Stimulated activated CD4-positive, alpha-beta T cell treated with anti-CD3 and anti-CD28 coated beads, TNF-alpha, amount 100 ng/mL, for 1 hour (primary cell): ENCODE results near the gene NTF3.

Source experiments
- DNase-seq, 3 donors: peaks; one replicate each; pipeline ENCODE4 v3.0.0-alpha.2; 2020; ENCODE audit warnings: low read depth in 3 of 3, low spot score in 1 of 3

Gene NTF3

DNA sequence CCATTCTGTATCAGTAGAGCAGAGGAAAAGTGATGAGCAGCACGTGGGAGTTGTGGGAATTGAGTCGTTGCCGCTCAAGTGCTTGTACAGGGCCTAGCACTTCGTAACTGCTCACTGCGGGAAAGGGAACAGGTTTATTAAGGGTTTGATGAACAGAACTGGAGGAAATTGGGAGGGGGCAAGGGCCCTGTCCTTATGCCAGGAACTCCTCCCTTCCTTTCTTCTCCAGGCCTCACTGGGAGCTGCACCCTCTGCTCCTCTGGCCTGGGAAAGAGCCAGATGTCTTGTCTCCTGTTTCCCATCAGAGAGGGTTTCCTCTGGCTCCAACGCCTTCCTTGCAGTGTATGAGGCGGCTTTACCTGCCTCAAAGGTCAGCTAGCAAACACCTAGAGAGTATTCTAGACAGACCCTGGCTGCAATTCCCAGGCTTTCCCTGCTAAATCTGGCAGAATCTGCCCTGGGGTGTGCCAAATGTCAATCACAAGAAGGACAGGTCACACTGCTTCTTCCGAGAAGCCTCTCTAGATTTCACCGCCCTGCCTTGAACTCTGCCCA, 78.4 kb downstream of the NTF3 start:
- no peak for DNase-seq

DNA sequence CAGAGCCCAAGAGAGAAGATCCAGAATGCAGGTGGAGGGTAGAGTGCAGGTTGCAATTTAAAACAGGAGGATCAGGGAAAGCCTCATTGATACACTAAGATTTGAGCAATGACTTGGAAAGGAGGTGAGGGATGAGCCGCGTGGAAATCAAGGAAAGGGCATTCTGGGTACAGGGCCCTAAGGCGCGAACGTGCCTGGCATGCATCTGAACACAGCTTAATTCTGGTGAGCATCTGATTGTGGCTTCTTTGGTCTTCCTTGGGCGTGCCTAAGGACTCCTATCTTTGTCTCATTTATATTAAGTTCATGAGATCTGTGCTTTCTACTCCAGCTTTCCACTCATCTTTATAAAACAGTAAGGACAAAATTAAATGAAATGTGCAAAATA, 79.3 kb downstream of the NTF3 start:
- no peak for DNase-seq

DNA sequence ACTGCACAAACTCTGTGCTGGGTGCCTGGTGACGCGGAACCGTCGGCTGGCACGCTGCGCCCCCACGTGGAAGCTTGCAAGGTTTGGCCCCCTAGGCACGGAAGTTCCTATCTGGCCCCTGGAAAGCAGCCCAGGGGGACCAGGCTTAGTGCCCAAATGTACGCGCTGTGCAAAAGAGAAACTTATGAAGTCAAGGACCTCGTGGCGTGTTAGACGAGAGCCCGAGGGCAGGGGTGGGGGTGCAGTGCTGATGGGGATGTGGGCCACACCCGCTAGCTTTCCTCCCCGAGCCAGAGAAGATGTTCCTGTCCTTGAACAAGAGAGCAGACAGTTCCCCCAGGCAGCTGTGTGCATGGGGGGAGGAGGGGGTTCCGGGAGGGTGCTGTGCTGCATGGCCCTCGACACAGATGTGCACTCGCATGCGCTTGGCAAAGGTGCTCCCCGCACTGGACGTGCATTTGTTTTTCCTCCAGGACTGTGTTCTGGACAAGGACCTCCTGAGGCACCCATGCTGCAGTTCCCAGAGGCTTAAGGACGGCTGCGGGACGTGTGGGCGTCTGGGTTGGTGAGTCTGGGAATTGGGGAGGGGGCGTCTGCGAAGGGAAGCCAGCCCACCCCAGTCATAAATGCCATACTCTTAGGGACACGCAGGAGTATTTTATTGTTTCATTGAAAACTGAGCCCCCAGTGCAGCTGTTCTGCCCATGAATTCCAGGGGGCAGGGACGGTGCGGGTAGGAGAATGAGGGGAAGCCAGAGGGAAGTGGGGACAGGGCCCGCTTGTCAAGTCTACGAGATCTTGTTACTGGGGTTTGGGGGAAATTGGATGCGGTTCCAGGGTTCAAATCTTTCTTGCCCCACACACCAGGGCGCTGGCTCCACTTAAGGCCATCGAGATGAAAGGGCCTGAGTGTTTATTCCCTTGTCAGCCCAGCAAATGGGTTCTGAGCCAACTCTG, 80.0 kb downstream of the NTF3 start:
- DNase-seq = no peak

DNA sequence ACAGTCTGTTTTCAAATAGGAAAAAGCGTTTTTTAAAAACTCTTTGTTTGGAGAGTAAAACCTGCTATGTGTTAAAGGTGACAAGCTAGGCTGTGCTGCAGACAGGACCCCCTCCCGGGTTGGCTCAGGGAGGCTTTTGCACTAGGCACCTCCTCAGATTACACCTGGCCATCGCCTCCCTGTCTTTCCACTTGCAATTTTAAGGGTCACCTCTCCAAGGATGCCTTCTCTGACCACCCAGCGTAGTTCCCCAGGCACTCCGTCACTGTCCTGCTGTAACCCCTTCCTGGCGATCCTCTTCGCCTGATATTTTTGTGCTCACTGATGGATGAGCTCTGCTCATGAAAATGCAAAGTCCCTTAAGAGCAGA, 80.7 kb downstream of the NTF3 start:
- DNase-seq = no peak

DNA sequence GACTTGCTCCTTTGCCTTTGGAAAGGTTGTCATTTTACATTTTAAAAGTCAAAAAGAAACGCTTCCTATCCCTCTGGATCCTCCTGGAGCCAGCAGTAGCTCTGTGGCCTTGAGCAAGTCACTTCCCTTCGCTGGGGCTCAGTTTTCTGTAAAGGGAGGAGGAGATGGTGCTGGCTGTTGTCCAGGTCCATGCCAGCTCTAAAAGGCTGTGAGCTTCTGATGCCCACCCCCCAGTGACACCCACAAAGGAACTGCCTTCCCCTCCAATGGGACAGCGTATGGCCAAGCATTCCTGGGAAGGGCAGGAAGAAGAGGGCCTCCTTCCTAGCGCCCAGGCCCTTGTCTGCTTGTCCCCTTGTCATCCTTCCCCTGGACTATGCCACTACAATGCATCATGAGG, 81.5 kb downstream of the NTF3 start:
- no peak for DNase-seq

DNA sequence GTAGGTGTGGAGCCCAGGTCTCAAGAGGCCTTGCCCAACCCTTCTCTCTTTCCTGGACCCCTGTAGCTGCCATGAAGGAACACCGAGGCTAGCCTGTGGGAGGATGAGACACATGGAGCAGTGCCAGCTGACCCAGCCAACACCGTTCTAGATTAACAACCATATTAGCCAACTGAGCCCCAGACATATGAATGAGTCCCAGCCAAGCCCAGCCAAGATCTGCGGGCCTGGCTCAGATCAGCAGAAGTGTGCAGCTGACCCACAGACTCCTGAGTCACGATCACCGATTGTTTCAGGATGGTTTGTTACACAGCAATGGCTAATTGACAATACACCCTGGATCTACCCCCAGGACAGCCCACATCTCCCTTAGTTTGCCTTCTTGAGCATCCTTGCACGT, 82.1 kb downstream of the NTF3 start:
- DNase-seq = no peak

DNA sequence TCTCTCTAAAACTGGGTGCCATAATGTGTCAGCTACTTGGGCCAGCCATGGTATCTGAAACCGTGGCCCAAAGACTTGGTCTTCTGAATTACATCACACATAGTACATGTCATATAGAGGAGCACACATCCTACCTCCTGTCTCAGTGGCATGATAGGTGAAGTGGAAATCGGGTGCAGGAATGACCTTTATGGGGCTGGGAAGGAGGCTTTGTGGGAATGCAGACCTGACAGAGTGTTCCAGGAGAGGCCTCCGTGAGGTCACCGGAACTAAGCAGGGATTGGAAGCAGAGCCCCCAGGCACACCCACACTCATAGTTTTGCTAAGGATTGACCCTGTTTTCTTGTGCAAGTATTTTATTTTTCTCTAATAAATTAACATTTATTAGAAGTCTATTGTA, 82.6 kb downstream of the NTF3 start:
- no peak for DNase-seq

DNA sequence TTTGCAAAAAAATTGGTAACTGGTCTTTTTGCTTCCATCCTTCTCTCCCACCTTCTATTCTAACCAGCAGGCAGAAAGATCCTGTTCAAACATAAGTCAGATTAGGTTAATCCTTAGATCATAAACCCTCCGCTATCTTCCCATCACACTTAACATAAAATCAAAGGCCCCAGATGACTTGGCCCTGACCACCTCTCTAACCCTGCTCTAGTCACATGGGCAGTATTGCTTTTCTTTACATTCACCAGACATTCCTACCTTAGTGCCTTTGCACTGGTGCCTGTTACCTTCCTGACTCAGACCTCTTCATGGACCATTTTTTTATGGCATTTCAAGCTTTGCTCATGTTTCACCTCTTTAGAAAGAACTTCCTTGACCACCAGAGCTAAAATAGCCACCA, 83.5 kb downstream of the NTF3 start:
- DNase-seq = no peak

DNA sequence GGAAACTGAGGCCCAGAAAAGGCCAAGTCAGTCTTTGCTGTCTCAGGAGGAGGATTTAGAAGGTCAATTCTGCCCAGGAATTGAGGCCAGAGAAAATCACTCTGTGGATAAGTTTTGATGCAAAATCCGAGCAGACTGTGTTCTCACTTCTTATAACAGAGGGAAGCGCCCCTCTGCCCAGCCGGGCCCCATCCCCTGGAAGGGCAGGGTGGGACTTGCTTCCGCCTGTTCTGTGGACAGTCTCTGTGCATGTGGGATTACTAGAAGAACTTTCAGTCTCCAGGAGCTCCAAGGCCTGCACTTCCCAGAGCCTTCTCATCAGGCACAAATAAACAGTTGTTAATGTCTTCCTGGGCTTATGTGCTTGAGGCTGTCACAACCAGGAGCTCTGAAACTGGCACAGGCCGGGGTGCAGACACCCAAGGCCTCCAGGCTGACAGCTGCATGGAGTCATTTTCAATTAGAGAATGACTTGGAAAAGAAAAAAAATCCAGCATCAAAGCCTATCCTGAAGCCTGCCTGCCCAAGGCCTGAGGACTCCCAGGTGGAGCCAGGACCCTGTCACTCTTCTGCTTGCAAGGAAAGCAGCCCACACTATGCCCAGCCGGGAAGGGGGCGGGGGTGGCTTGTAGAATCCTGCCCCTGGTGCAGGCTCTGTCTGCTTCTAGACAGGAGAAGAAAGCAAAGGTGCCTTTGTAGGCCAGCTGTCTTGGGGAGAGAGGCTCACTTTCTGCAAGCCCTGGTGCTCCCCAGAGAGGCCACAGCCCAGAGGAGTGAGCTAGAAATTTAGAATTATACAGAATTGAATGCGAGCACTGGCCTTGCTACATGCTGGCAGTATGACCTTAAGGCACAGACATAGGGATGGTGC, 84.7 kb downstream of the NTF3 start:
- no peak for DNase-seq

DNA sequence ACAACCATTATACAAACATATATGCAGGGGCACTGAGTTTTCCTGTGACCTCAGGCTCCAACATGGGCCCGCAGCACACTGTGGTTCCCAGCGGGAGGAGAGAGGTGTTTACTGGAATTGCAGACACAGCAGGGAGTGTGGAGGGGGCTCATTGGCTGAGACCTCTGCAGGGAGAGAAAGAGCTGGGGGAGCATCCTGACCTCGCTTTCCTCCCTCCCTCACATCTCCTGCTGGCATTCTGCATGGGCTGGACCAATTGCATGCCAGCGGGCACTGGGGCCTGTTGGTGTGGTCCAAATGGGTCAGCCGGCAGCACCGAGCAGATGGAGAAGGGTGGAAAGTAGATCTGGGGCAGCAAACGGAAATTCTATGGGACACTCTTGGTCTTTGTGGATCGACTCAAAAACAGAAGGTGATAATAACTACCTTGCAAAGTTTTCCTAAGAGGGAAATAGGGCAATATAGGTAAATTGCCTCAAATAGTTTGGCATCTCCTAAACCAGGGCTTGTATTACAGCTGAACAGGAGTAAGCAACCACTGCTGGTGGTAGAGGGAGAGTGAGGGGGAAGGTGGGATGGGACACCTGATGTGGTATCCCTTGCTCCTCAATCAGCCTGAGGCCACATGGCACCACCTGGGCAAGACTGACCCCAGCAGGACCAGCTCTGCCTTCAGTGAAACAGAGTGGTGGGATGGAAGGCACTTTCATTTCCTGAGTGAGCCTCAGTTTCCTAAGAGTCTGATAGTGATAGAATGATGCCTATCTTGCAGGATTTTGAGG, 86.9 kb downstream of the NTF3 start:
- DNase-seq = no peak

DNA sequence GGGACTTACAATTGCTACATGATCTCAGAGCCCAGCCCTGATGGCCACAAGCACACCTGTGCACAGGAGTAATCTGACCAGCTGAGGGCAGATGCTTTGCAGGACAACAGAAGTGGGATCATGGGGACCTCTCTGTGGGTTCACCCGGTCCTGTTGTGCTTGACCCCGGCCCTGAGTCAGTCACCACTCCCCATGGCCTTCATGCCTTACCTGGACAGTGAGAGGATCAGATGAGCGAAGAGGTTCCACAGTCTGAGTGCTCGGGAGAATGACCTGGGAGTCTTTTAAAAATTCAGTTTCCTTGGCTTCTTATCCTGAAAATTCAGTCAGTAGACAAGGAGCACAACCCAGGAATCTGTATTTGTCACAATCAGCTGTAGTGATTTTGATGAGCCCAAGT, 88.1 kb downstream of the NTF3 start:
- DNase-seq = no peak

DNA sequence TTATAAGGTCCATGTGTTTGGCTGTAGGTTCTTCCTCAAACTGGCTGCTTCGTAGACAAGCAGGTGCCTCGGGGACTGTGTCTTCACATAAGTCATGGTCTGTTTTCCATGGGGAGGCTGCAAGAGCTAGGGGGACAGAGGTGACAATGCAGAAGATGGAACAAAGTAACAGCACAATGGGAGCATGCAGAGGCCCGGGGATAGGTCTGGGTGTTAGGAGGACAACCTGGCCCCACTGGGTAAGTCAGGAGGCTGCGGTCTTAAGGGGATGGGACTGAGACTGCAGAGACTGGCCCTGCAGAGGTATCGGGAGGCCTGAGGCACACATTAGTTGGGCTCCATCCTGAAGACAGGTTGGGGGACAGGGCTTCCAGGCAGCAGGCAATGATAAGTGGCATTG, 88.9 kb downstream of the NTF3 start:
- DNase-seq = no peak

DNA sequence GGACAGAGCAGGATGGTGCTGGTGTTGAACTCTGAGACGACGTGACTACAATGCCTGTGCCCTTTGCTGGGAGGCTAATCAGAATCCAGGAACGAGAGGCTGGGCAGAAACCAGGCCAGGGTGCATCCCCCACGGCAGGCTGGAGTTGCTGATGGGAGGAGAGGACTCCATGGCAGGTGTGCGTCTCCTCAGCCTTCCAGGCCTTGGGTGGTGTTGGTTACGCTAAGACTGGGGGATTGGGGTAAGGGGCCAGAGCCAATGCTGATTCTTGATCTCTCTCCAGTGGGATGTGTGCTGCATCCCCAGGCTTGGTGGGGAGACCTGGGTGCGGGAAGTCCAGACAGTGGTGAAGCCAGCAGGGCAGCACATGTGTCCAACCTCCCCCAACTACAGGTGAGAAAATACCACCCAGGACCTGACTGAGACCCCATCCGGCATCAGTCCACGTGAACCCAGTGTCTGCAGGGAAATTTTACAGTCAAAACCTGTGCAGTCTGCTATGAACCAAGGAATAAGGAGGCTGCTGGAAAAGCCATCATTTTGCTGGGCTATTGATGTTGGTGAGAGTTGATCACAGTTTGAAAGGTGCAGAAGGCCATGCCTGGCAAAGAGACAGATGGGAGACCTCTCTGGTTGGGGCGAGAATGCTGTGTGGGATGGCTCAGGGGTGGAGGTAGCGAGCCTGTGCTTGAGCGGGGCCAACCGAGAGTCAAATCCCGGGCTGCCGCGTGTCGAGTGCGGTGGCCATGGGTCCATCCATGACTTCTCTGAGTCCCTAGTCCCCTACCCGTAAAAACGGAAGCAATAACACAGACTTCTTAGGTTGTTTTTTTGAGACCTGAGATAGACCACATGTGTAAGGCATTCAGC, 89.8 kb downstream of the NTF3 start:
- DNase-seq = no peak

DNA sequence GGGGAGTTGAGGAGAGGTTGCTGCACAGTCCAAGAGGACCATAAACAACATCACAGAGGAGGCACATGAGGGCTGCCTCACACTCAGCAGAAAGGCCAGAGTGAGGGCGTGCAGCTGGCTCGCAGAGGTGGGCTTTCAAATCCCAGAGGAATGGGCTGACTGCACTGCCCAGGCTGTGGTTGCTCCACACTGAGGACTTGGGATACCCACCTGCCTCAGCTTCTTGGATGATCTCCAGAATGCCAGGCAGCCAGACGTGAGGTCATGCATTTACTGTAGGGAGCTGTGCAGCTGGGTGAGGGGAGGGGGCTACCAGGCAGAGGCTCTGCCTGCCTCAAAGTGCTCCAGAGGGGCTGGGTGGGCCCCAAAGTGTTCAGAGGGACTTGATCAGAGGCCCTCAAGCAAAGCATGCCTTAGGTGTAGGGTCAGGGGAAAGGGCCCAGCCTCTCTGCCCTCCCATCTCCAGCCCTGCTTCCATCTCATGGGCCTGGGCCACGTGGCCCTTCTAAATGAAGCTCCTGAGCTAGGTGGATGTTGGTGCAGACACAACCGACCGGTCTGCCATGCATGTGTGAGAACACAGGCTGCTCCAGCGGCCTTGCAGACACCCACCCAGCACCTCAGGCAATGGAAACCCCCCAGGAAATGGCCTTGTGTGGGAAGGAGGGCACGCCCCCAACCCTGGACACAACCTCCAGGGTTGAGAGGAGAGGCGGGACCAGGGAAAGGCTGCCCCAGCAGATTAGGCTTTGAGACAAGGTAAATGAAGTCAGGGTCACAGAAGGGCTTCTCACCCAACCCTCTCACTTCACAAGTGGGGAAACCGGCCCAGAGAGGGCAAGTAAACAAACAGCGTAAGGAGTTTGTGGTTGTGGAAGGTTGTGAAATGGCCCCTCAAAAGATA, 90.8 kb downstream of the NTF3 start:
- DNase-seq = no peak

DNA sequence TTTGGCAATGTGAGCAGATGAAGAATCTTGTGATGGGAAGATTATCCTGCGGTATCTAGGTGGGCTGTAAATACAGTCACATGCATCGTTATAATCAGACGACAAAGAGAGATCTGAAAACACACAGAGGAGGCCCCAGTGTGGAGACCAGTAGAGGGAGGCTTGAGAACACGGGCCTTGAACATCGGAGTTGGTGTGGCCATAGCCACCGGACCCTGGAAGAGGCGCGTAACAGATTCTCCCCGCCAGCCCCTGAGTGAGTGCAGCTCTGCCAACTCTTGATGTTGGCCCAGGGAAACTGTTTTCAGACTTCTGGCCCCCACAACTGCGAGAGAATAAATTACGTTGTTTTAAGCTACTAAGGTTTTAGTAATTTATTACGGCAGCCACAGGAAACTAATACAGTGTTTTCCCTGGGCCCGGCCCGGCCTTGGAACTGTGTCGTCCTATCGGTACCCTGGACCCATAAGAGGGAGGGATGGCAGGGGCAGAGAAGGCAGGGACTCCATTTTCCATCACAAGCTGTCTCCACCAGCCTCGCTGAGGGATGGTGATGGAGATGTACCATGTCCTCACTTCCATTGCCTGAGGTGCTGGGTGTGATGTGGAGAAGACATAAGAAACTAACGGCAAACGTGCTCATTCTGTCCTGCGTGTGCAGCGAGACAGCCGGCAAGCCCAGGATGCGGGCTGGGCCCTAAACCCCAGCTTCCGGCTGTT, 91.6 kb downstream of the NTF3 start:
- DNase-seq = no peak

DNA sequence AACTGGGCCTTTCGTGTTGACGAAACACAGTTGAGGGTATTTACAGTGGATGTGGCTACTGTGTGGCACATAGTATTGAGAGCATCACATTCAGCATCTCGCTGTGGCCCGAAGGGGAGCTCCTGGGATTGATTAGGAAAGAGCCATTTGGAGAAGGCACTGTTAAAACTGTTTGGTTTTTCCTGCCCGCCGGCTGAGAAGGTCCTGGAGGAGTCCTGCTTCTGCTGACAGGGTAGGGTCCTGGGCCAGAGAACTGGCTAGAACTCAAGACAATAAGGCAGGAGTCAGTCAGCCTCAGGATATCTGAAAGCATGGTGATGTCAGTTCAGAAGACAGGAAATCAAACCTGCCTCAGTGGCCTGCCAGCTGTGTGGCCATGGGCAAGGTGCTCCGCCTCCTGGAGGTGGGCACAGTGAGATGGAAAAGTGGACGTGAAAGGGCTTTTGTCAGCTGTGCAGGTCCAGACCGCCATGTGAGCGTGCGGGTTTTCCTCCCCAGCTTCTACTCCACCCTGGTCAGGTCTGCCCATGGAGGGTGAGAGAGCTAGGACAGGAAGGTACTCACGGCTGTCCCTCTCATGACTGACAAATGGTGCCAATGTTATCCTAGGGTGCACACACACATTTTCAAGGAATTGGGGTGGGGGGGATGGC, 92.3 kb downstream of the NTF3 start:
- no peak for DNase-seq

DNA sequence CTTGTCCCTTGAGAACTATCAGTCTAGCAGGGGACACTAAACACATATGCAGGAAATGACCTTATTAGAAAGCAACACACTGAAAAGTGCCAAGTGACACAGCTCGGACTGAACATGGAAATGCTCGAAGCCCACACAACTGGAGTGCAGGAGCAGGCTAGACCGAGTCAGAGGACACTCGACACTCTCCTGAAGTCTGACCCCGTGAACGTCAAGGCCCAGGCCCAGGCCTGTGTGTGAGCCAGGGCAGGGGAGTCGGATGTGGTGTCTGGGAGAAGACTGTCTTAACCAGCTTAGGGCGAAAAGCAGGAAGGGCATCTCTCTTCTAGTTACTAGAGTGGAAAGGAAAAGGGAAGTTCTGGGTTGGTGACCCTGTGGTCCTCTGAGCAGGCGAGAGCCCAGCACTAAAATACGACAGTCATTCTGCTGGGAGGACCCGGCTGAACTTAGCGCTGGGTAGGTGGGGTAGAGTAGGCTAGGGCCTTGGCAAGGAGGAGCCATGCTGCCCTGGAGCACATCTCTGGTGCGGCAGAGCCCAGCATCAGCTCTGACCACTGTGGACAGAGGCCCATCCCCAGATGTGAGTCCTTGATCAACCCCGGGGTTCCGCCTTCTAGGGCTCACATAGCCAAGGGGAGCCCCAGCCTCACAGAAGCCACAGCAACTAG, 93.0 kb downstream of the NTF3 start:
- DNase-seq = no peak
